Measurements from ENCODE around the gene POLR1E.

POLR1E gene

DNA sequence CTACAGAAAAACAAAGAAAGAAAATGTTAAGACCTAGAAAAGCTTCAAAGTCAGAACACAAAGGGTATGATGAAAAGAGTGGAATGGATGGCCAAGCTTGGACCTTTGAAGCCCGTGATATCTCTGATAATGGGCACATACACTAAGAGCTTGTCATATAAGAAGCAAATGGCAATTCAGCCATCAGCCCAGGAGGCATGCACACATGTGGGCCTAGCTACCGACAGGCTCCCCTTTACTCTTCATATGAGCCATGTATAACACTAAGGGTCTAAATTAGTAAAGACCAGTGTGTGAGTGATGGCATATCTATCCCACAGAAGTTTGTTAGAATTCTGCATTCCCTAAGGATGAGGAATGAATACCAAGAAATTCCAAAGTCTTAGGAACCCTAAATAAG is 43.2 kb upstream of the POLR1E start:
- no peak overlapping the region for H3K4me3 ChIP-seq (ENCODE audit: insufficient read depth, low read length, poor library complexity, severe bottlenecking)
- no peak overlapping the region for H3K4me2 ChIP-seq (ENCODE audit: low read depth, low read length, poor library complexity, severe bottlenecking)
- H2AFZ ChIP-seq (ENCODE audit: low read depth, low read length, severe bottlenecking), result no peak overlapping the region
- H3K9me3 ChIP-seq (ENCODE audit: insufficient read depth, low read length), result no peaks in the 10 kb centered on the region
- TF ChIP-seq EZH2phosphoT487 (conservative IDR thresholded peaks at IDR 0.05; ENCODE audit: low read length), result no peak
- TF ChIP-seq, protein P1, sequence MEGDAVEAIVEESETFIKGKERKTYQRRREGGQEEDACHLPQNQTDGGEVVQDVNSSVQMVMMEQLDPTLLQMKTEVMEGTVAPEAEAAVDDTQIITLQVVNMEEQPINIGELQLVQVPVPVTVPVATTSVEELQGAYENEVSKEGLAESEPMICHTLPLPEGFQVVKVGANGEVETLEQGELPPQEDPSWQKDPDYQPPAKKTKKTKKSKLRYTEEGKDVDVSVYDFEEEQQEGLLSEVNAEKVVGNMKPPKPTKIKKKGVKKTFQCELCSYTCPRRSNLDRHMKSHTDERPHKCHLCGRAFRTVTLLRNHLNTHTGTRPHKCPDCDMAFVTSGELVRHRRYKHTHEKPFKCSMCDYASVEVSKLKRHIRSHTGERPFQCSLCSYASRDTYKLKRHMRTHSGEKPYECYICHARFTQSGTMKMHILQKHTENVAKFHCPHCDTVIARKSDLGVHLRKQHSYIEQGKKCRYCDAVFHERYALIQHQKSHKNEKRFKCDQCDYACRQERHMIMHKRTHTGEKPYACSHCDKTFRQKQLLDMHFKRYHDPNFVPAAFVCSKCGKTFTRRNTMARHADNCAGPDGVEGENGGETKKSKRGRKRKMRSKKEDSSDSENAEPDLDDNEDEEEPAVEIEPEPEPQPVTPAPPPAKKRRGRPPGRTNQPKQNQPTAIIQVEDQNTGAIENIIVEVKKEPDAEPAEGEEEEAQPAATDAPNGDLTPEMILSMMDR (IDR thresholded peaks at IDR 0.05; ENCODE audit: insufficient read depth, low read length, poor library complexity, severe bottlenecking), result no peak
- peaks cover 50% of the 10 kb centered on the region for H3K79me2 ChIP-seq (ENCODE audit: insufficient read depth, low read length)
- H3K36me3 ChIP-seq (ENCODE audit: low read length), result peaks cover 22% of the 10 kb centered on the region
- H3K27ac ChIP-seq (ENCODE audit: low read depth, low read length), result no peak overlapping the region
- H4K20me1 ChIP-seq (ENCODE audit: low read depth, low read length), result peaks cover 6% of the 10 kb centered on the region; the same call in 1 of the 2 replicates
- no peaks in the 10 kb centered on the region for H3K27me3 ChIP-seq (ENCODE audit: low read length)
- H3K9me2 ChIP-seq (replicated peaks; ENCODE audit: insufficient read depth, low read length), result no peaks in the 10 kb centered on the region
- H3F3A ChIP-seq (ENCODE audit: insufficient read depth), result peaks cover 25% of the 10 kb centered on the region
- no peak overlapping the region for H3K9ac ChIP-seq (ENCODE audit: low read length)

DNA sequence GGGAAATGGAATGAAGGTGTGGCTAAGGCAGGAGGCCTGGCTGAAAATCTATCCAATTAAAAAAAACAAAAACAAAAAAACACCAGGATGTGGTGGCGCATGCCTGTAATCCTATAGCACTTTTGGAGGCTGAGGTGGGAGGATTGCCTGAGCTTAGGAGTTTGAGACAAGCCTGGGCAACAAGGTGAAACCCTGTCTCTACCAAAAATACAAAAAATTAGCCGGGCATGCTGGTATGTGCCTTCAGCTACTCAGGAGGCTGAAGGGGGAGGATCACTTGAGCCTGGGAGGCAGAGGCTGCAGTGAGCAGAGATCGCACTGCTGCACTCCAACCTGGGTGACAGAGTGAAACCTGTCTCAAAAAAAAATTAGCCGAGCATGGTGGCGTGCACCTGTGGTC is 42.2 kb upstream of the POLR1E start:
- TF ChIP-seq, protein P1 (IDR thresholded peaks at IDR 0.05; ENCODE audit: insufficient read depth, low read length, poor library complexity, severe bottlenecking), result no peak
- TF ChIP-seq EZH2phosphoT487 (conservative IDR thresholded peaks at IDR 0.05; ENCODE audit: low read length), result no peak
- Histone ChIP-seq H3K4me2 (ENCODE audit: low read depth, low read length, poor library complexity, severe bottlenecking) (no peak overlapping the region), H2AFZ (ENCODE audit: low read depth, low read length, severe bottlenecking) (no peak overlapping the region), H4K20me1 (ENCODE audit: low read depth, low read length) (peaks cover 6% of the 10 kb centered on the region; the same call in 1 of the 2 replicates), H3K79me2 (ENCODE audit: insufficient read depth, low read length) (peaks cover 53% of the 10 kb centered on the region), H3K4me3 (ENCODE audit: insufficient read depth, low read length, poor library complexity, severe bottlenecking) (no peak overlapping the region), H3K27ac (ENCODE audit: low read depth, low read length) (no peak overlapping the region), H3F3A (ENCODE audit: insufficient read depth) (peaks cover 22% of the 10 kb centered on the region), H3K9me2 (replicated peaks; ENCODE audit: insufficient read depth, low read length) (no peaks in the 10 kb centered on the region), H3K36me3 (ENCODE audit: low read length) (peaks cover 12% of the 10 kb centered on the region; the same call in 1 of the 2 replicates), H3K9me3 (ENCODE audit: insufficient read depth, low read length) (no peaks in the 10 kb centered on the region), H3K9ac (ENCODE audit: low read length) (no peak overlapping the region), H3K27me3 (ENCODE audit: low read length) (no peaks in the 10 kb centered on the region)

GRCh38 chr9:37444890-37445289 is 40.9 kb upstream of the POLR1E start:
- Histone ChIP-seq H2AFZ (ENCODE audit: low read depth, low read length, severe bottlenecking) (no peak overlapping the region), H4K20me1 (ENCODE audit: low read depth, low read length) (peaks cover 6% of the 10 kb centered on the region; the same call in 1 of the 2 replicates), H3K9me3 (ENCODE audit: insufficient read depth, low read length) (no peaks in the 10 kb centered on the region), H3K4me2 (ENCODE audit: low read depth, low read length, poor library complexity, severe bottlenecking) (no peak overlapping the region), H3K9ac (ENCODE audit: low read length) (no peak overlapping the region), H3K36me3 (ENCODE audit: low read length) (peaks cover 5% of the 10 kb centered on the region; the same call in 1 of the 2 replicates), H3F3A (ENCODE audit: insufficient read depth) (peaks cover 11% of the 10 kb centered on the region), H3K27ac (ENCODE audit: low read depth, low read length) (no peak overlapping the region), H3K27me3 (ENCODE audit: low read length) (no peaks in the 10 kb centered on the region), H3K9me2 (replicated peaks; ENCODE audit: insufficient read depth, low read length) (no peaks in the 10 kb centered on the region), H3K4me3 (ENCODE audit: insufficient read depth, low read length, poor library complexity, severe bottlenecking) (no peak overlapping the region), H3K79me2 (ENCODE audit: insufficient read depth, low read length) (peaks cover 59% of the 10 kb centered on the region)
- TF ChIP-seq, protein P1 (IDR thresholded peaks at IDR 0.05; ENCODE audit: insufficient read depth, low read length, poor library complexity, severe bottlenecking), result no peak
- no peak for TF ChIP-seq EZH2phosphoT487 (conservative IDR thresholded peaks at IDR 0.05; ENCODE audit: low read length)

All from SU-DHL-6 (cell line).